ENCODE measurements around the gene GEMIN2.
"Not testable (repeated sequence)": the region's sequence is repeated elsewhere in the genome, so short reads cannot be mapped to it uniquely, and the experiment has no call there.

The GEMIN2 gene, protein sequence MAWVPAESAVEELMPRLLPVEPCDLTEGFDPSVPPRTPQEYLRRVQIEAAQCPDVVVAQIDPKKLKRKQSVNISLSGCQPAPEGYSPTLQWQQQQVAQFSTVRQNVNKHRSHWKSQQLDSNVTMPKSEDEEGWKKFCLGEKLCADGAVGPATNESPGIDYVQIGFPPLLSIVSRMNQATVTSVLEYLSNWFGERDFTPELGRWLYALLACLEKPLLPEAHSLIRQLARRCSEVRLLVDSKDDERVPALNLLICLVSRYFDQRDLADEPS

GRCh38 chr14:39114073-39114838 lies at the start of gene GEMIN2:
Gene GEMIN2, plus strand, starts transcription at chr14:39114323. Its CDS starts 16 bp downstream, at chr14:39114339.
- peak; percentile 96 for DNase-seq (ENCODE audit: low read depth)

GRCh38 chr14:39069169-39069805 lies 44.8 kb upstream of the GEMIN2 start:
- not testable (repeated sequence) for DNase-seq (ENCODE audit: low read depth)

DNA sequence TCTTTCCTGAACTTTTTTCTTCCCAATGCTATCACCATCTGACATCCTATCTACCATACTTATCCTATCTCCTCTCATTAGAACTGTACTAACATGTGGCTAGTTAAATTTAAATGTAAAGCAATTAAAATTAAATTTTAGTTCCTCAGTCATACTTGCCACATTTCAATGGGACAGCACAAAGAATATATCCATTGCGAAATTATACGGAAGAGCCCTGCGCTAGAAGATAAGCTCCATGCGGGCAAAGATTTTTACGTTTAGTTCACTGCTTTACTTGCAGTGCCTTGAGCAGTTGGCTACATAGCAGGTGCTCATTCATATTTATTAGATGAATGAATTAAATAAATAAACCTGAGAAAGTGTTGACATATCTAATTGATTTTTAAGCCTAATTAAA lies 44.2 kb upstream of the GEMIN2 start:
- DNase-seq (ENCODE audit: low read depth) = no peak

- no peak for DNase-seq (ENCODE audit: low read depth)
Observed at GRCh38 chr14:39071096-39071495, 43.0 kb upstream of the GEMIN2 start.

- DNase-seq (ENCODE audit: low read depth) = no peak
Observed at GRCh38 chr14:39080886-39081285, 33.2 kb upstream of the GEMIN2 start.

GRCh38 chr14:39083127-39083526 lies 31.0 kb upstream of the GEMIN2 start:
- DNase-seq (ENCODE audit: low read depth) = no peak

GRCh38 chr14:39085933-39086332 lies 28.2 kb upstream of the GEMIN2 start:
- DNase-seq (ENCODE audit: low read depth) = no peak

DNA sequence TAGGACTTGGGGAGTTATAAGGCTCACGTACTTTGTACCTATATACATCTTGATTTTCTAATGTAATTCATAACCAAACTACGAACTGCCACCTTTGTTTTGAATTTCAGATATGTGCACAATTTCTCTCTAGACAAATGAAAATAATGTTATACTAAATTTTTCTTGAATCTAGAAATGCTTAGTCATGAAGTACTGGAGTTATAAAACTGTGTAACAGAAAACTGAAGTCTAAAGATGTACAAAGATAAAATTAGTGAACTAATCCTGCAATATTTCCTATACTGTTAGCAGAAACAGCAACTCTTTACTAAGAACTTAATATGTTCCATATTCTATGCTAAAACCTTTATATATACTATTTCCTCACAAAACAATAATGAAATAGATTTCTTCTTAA lies 26.6 kb upstream of the GEMIN2 start:
- DNase-seq (ENCODE audit: low read depth) = no peak

DNA sequence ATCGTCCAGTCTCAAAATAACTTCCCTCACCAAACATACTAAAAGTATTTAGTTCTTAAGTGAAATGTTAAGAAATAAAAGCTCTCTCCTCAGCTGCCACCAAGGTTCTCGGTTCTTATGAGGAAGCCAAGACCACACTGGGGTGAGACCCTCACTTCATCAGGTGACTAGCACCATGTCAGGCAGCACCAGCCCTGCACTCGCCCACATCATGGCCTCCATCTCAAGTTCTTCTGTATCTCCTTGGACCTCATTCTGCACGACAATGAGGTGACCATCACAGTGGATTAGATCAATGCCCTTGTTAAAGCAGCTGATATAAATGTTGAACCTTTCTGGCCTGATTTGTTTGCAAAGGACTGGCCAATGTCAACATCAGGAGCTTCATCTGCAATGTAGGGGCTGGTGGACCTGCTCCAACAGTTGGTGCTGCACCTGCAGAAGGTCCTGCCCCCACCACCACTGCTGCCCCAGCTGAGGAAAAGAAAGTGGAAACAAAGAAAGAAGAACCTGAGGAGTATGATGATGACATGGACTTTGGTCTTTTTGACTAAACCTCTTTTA lies 23.5 kb upstream of the GEMIN2 start:
- no peak for DNase-seq (ENCODE audit: low read depth)

GRCh38 chr14:39091716-39092115 lies 22.4 kb upstream of the GEMIN2 start:
- no peak for DNase-seq (ENCODE audit: low read depth)

DNA sequence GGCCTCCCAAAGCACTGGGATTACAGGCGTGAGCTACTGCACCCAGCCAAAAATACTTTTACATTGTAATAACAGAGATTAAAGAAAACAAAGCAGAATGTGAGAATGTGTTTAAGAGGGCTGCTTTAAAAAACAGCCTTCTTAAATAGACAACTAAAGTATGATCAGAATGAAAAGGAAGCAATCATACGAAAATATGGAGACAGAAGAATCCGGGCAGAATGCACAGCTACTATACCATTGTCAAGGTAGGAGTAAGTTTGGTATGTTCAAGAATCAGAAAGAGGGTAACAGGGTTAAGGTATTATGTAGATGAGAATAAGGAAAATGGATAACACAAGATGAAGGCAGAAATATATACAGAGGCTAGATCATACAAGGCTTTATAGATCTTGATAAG lies 19.6 kb upstream of the GEMIN2 start:
- no peak for DNase-seq (ENCODE audit: low read depth)

DNA sequence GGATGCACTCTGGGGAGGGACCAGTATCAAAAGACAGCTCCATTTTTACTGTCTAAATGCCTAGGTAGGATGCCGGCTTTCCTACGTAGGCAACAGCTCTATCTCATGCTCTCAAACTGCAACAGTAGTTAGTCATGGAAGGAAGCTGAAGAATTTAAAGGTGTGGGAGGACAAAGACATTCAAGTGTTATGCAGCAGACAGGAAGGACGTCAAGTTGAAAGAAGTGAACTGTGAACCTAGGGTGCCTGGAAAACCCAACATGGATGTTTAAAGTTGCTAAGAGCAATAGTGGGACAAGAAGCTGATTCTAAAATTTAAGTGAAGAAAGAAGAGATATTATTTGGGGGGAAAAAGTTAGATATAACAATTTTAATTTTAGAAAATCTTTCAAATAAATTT lies 17.0 kb upstream of the GEMIN2 start:
- DNase-seq (ENCODE audit: low read depth) = peak; percentile 36

GRCh38 chr14:39099215-39099614 lies 14.9 kb upstream of the GEMIN2 start:
- not testable (repeated sequence) for DNase-seq (ENCODE audit: low read depth)

DNA sequence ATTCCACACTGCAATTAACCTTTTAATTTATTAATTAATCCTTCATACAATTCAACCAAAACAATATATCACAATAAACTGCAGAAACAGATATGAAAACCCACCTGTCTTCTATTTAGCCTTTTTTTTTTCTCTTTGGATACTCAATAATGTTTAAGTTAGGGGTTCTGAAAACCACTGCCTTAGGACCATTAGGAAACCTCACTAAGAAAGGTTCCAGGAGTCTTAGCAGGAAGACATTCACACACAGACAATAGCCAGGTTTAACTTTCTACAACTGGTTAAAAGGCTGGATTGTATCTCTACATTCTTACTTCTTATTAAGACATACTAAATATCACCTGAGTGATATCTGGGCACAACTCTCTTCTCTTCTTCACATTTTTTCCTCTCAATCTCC lies 14.4 kb upstream of the GEMIN2 start:
- no peak for DNase-seq (ENCODE audit: low read depth)

- DNase-seq (ENCODE audit: low read depth) = peak; percentile 53
Observed at GRCh38 chr14:39102265-39102968, 11.7 kb upstream of the GEMIN2 start.

GRCh38 chr14:39102969-39103957 lies 10.9 kb upstream of the GEMIN2 start, which contains the start of gene SEC23A:
Gene SEC23A, minus strand, starts transcription at chr14:39103235. Its CDS starts 7,117 bp downstream, at chr14:39096118.
- DNase-seq (ENCODE audit: low read depth) = peak; percentile 90

- DNase-seq (ENCODE audit: low read depth) = not testable (repeated sequence)
Observed at GRCh38 chr14:39104078-39104801, 9.9 kb upstream of the GEMIN2 start.

DNA sequence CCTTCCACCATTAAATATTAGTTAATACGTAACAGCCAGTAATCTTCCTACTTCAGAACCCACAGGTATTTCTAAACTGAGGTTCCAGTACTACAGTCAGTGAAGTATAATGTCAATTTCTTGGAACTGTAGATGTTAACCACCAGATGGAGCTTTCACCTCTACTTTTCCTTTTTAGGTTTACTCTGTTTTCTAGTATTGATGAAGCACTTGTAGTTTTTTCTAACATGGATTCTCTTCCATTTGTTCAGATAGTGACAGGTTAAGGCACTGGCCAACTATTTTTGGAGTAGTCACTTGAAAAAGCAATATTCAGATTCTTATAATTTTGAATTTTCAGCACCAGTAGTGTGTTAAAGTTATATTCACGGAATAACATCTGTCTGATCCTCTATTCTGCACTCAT lies 6.5 kb upstream of the GEMIN2 start:
- peak; percentile 61 for DNase-seq (ENCODE audit: low read depth)

GRCh38 chr14:39108791-39109190 lies 5.3 kb upstream of the GEMIN2 start:
- DNase-seq (ENCODE audit: low read depth) = no peak
